Suprapubic skin (tissue), 4 donors: ENCODE measurements around the gene TBL1X. TPM values are rescaled to one million over a fixed set of nuclear protein-coding genes. Genes with fewer than 3 reads are reported as not detected.

Source experiments
- DNase-seq, 2 donors: peaks; one replicate each; pipeline ENCODE4 v3.0.0-alpha.2; 2019; ENCODE audit warnings: low spot score in 2 of 2
- H3K27ac ChIP-seq: fragments of 200-600 bp; sonication (generic); one replicate; pipeline ENCODE4 v1.5.1; 2019
- H3K27me3 ChIP-seq: fragments of 200-600 bp; sonication (generic); one replicate; pipeline ENCODE4 v1.5.1; 2019
- H3K36me3 ChIP-seq: fragments of 200-600 bp; sonication (generic); one replicate; pipeline ENCODE4 v1.5.1; 2019
- H3K4me1 ChIP-seq: fragments of 200-600 bp; sonication (generic); one replicate; pipeline ENCODE4 v1.5.1; 2019
- H3K4me3 ChIP-seq: fragments of 200-600 bp; sonication (generic); one replicate; pipeline ENCODE4 v1.5.1; 2019; ENCODE audit warnings: mild to moderate bottlenecking
- H3K9me3 ChIP-seq: fragments of 200-600 bp; sonication (generic); one replicate; pipeline ENCODE4 v1.5.1; 2019
- CTCF ChIP-seq, 2 donors: fragments of 200-600 bp in 1 of 2; fragments of 450-650 bp in 1 of 2; sonication (generic) in 1 of 2; IDR thresholded peaks; one replicate each; pipeline ENCODE4 v1.5.1; 2016 to 2019; ENCODE audit warnings: antibody characterized with exemption in 2 of 2, mild to moderate bottlenecking in 1 of 2, moderate library complexity in 1 of 2
- EP300 ChIP-seq: sonication (generic); formaldehyde crosslinking; IDR thresholded peaks from one replicate; pipeline ENCODE4 v1.6.1; 2017; ENCODE audit warnings: antibody characterized with exemption
- POLR2A ChIP-seq, 2 donors: fragments of 450-650 bp; IDR thresholded peaks; one replicate each; pipeline ENCODE4 v1.6.1; 2017; ENCODE audit warnings: antibody characterized with exemption in 2 of 2, mild to moderate bottlenecking in 2 of 2, moderate library complexity in 2 of 2
- POLR2AphosphoS5 ChIP-seq, 3 donors: sonication (generic); formaldehyde crosslinking; IDR thresholded peaks; one replicate each; pipeline ENCODE4 v1.6.1; 2017; ENCODE audit warnings: antibody characterized with exemption in 3 of 3
- WGBS: methylation state at CpG from one replicate; pipeline ENCODE4 v1.1.5; 2018; 5-methylcytosine and 5-hydroxymethylcytosine counted together
- total RNA-seq, 4 donors: library from RNA; depleted of rRNA; stranded (reverse); fragments of >200 nt; gene quantifications; one replicate each; pipeline ENCODE4 v1.1.0, GENCODE V29; 2016

Gene TBL1X
- total RNA-seq, 4 donors from 2014 or later = 13.2 to 31.0 (median 17.1) TPM

GRCh38 chrX:9591496-9591895, 126.6 kb downstream of the TBL1X start:
- H3K9me3 ChIP-seq = no peaks in the 10 kb centered on the region
- no peak overlapping the region for H3K27ac ChIP-seq
- H3K4me3 ChIP-seq = no peak overlapping the region
- no peaks in the 10 kb centered on the region for H3K36me3 ChIP-seq
- no peaks in the 10 kb centered on the region for H3K4me1 ChIP-seq
- 86% methylated on average over 2 of the region's 2 CpGs for WGBS
- no peak for TF ChIP-seq CTCF (IDR thresholded peaks at IDR 0.05)
- TF ChIP-seq POLR2AphosphoS5 (IDR thresholded peaks at IDR 0.05) = no peak
- no peak for TF ChIP-seq POLR2A (IDR thresholded peaks at IDR 0.05)
- TF ChIP-seq EP300 = no peak
- no peak for DNase-seq
- no peaks in the 10 kb centered on the region for H3K27me3 ChIP-seq

- TF ChIP-seq POLR2A (IDR thresholded peaks at IDR 0.05) (no peak), EP300 (no peak), CTCF (IDR thresholded peaks at IDR 0.05) (no peak), POLR2AphosphoS5 (IDR thresholded peaks at IDR 0.05) (no peak)
- DNase-seq = no peak
- Histone ChIP-seq H3K27me3 (no peaks in the 10 kb centered on the region), H3K4me1 (no peaks in the 10 kb centered on the region), H3K9me3 (no peaks in the 10 kb centered on the region), H3K4me3 (no peak overlapping the region), H3K36me3 (no peaks in the 10 kb centered on the region), H3K27ac (no peak overlapping the region)
- WGBS = 80% methylated on average over 9 of the region's 9 CpGs
Observed at GRCh38 chrX:9593756-9594155, 128.9 kb downstream of the TBL1X start.

- no peak for DNase-seq
- WGBS = 55% methylated on average over 5 of the region's 5 CpGs
- Histone ChIP-seq H3K36me3 (no peaks in the 10 kb centered on the region), H3K27me3 (no peaks in the 10 kb centered on the region), H3K4me3 (no peak overlapping the region), H3K9me3 (no peaks in the 10 kb centered on the region), H3K4me1 (no peaks in the 10 kb centered on the region), H3K27ac (no peak overlapping the region)
- TF ChIP-seq POLR2A (IDR thresholded peaks at IDR 0.05) (no peak), EP300 (no peak), POLR2AphosphoS5 (IDR thresholded peaks at IDR 0.05) (no peak), CTCF (IDR thresholded peaks at IDR 0.05) (no peak)
Observed at GRCh38 chrX:9595174-9595573, 130.3 kb downstream of the TBL1X start.

- no peak for DNase-seq
- no peaks in the 10 kb centered on the region for H3K4me1 ChIP-seq
- TF ChIP-seq POLR2A (IDR thresholded peaks at IDR 0.05) (no peak), POLR2AphosphoS5 (IDR thresholded peaks at IDR 0.05) (no peak), EP300 (no peak)
- H3K4me3 ChIP-seq = no peak overlapping the region
- 92% methylated on average over 3 of the region's 3 CpGs for WGBS
- H3K27ac ChIP-seq = no peak overlapping the region
- H3K36me3 ChIP-seq = no peaks in the 10 kb centered on the region
- no peaks in the 10 kb centered on the region for H3K9me3 ChIP-seq
- H3K27me3 ChIP-seq = no peaks in the 10 kb centered on the region
Observed at GRCh38 chrX:9596837-9597236, 132.0 kb downstream of the TBL1X start.

GRCh38 chrX:9597361-9598035, 132.6 kb downstream of the TBL1X start:
- no peaks in the 10 kb centered on the region for H3K9me3 ChIP-seq
- no peak overlapping the region for H3K4me3 ChIP-seq
- WGBS = 68% methylated on average over 13 of the region's 13 CpGs
- H3K27ac ChIP-seq = no peak overlapping the region
- H3K27me3 ChIP-seq = no peaks in the 10 kb centered on the region
- no peaks in the 10 kb centered on the region for H3K4me1 ChIP-seq
- DNase-seq = no peak
- TF ChIP-seq POLR2A (IDR thresholded peaks at IDR 0.05) = no peak
- no peak for TF ChIP-seq POLR2AphosphoS5 (IDR thresholded peaks at IDR 0.05)
- no peak for TF ChIP-seq CTCF (IDR thresholded peaks at IDR 0.05)
- TF ChIP-seq EP300 = no peak
- no peaks in the 10 kb centered on the region for H3K36me3 ChIP-seq
